NCI-H2227 (cell line): ENCODE data around the gene TBC1D5.

Source experiments
- DNase-seq: peaks from one replicate; lab custom pipeline; 2025; ENCODE audit not compliant: unreplicated experiment; lab: John Stamatoyannopoulos, UW

The TBC1D5 gene

DNA sequence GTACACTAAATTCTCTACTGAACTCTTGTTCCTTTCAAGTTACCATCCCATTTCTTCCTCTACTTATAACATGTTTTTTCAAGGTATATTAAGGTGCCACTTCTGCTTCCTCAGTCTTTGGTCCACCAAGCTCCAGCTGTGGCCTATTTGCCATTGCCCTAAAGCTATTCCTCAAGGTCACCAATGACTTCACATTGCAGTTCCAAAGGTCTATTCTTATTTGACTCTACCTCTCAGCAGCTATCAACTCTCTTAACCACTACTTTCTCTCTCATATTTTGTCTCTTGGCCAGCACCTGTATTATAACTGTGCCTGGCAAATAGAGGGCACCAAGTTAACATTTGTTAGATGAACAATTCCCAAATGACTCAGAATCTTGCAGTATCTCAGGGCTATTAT, 503.0 kb downstream of the TBC1D5 start:
- no peak for DNase-seq

- no peak for DNase-seq
Observed at GRCh38 chr3:17238023-17238422, 504.4 kb downstream of the TBC1D5 start.

GRCh38 chr3:17235310-17235709, 507.1 kb downstream of the TBC1D5 start:
- DNase-seq = no peak

DNA sequence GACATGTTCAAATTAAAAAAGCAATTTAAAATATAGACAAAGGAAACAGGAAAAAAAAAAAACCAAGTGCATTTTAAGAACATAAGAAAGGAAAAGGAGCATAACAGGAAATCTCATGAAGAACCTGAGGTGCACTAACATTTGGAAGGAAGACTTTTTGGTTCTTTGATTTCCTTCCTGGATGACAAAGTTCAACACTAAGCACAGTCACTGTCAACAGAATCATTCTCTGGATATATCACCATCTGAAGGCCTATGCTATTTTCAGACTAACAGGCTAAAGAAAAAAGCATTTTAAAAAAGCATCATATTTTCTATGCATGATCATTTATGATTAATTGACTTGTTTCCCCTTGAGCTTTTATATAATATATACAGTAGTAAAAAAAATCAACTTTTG, 508.0 kb downstream of the TBC1D5 start:
- no peak for DNase-seq

DNA sequence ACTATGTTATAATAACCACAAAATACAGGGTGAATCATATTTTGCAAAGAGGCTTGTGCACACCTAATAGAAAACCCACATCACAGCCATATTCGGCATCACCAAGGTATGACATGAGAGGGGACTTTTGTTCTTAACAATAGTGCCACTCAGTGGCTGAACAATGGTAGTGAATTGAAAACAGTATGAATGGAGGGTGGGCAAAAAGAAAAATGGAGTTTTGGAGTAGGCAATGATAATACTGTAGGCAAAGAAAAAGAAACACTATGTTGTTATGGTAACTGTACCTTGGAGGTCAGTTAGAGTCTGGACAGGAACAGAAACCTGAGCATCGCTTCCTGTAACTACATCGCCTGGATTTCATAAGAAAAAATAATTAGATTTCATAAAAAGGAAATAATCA, 509.0 kb downstream of the TBC1D5 start:
- DNase-seq = peak; percentile 63

GRCh38 chr3:17232442-17232841, 510.0 kb downstream of the TBC1D5 start:
- no peak for DNase-seq

GRCh38 chr3:17231537-17232261, 510.7 kb downstream of the TBC1D5 start:
- DNase-seq = no peak

GRCh38 chr3:17227472-17227871, 515.0 kb downstream of the TBC1D5 start:
- DNase-seq = no peak

DNA sequence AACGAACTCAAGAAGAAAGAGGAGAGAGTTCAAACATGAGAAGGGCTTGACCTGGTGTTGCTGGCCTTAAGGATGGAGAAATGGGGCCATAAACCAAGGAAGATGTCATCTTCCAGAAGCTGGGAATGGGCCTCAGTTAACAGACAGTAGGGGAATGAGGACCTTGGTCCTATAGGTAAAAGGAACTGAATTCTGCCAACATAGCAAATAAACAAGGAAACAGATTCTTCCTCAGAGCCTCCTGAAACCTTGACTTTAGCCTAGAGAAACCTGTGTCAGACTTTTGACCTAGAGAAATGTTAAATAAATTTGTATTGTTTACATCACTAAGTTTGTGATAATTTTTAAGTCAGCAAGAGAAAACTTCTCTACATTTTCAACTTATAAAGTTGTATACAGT, 520.9 kb downstream of the TBC1D5 start:
- DNase-seq = no peak

- no peak for DNase-seq
Observed at GRCh38 chr3:17219593-17219992, 522.8 kb downstream of the TBC1D5 start.

DNA sequence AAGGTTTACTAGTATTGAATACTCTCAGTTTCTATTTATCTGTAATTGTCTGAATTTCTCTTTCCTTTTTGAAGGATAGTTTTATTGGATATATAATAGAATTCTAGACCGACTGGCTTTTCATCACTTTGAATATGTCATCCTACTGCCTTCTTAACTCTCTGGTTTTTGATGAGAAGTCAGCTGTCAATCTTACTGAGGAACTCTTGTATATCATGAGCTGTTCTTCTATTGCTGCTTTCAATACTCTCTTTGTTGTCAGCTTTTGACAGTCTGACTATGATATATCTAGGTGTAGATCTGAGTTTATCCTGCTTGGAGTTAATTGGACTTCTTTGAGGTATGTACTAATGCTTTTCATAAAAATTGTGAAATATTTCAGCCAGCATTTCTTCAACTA, 523.8 kb downstream of the TBC1D5 start:
- DNase-seq = no peak

DNA sequence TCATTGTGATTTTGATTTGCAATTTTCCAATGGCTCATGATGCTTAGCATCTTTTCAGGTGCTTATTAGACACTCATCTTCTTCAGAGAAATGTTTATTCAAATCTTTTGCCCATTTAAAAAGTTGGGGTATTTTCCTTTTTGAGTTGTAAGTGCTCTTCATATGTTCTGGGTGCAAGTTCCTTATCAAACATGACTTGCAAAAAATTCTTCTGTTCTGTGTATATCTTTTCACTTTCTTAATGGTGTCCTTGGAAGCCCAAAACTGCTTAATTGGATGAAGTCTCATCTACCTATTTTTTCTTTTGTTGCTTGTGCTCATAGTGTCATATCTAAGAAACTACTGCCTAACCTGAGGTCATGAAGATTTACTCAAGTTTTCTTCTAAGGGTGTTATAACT, 524.8 kb downstream of the TBC1D5 start:
- no peak for DNase-seq

DNA sequence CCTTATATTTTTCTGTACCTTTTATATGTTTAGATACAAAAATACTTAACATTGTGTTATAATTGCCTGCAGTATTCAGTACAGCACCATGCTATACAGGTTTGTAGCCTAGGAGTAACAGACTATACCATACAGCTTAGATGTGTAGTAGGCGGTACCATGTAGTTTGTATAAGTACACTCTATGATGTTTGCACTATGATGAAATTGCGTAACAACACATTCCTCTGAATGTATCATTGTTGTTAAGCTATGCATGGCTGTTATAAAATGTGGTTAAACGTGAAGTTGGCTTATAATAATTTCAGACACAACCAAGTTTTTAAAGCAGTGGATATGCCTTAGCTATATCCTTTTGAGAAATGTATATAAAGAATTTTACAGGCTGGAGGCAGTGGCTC, 529.3 kb downstream of the TBC1D5 start:
- DNase-seq = no peak

GRCh38 chr3:17207979-17208378, 534.5 kb downstream of the TBC1D5 start:
- DNase-seq = no peak

GRCh38 chr3:17207019-17207418, 535.4 kb downstream of the TBC1D5 start:
- no peak for DNase-seq

GRCh38 chr3:17204049-17204650, 538.3 kb downstream of the TBC1D5 start:
- no peak for DNase-seq

DNA sequence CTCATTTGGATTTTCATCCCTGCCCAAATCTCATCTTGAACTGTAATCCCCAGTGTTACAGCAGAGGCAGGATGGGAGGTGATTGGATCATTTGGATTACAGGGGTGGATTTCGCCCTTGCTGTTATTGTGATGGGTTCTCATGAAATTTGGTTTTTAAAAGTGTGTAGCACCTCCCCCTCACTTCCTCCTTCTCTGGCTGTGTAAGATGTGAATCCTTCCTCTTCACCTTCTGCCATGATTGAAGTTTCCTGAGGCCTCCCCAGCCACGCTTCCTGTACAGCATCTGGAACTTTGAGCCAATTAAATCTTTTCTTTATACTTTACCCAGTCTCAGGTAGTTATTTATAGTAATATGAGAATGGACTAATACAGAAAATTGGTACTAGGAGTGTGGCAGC, 540.9 kb downstream of the TBC1D5 start:
- no peak for DNase-seq

- no peak for DNase-seq
Observed at GRCh38 chr3:17195856-17196604, 546.4 kb downstream of the TBC1D5 start.

DNA sequence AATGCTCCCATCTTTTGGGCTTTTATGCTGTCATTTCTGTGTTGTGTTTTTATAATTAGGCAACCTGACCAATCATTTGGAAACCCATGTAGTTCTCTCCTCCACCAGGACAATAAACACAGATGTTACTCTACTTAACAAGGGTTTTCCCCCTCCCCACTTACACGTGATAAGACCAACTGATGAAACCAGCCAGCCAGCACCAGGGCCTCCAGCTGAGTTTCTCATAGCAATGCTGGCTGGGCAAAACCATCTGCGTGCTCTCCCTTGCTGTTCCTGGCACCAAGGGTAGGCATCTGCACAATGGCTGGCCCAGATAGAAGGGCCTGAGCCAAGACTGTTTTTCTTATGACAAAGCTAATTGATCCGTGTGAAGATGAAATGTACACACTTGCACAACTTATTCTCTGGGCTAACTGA, 547.2 kb downstream of the TBC1D5 start:
- DNase-seq = peak; percentile 3

GRCh38 chr3:17194116-17194515, 548.3 kb downstream of the TBC1D5 start:
- no peak for DNase-seq

DNA sequence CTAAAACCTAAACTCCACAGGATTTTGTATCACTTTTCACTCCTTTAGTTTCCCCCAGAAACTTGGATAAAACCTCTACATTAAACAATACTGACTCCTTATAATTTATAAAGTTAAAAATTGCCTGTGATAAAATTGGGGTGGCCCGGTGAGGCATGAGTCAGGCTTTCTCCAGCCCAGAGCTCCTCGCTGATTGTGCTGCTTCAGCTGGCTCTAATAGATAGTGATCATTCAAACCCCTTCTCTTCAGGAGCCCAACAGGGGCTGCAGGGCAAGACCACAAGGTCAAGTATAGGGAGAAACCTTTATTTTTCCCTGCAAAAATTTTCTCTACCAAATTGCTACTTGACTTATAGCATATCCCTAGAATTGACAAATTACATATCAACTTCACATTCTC, 549.4 kb downstream of the TBC1D5 start:
- no peak for DNase-seq

DNA sequence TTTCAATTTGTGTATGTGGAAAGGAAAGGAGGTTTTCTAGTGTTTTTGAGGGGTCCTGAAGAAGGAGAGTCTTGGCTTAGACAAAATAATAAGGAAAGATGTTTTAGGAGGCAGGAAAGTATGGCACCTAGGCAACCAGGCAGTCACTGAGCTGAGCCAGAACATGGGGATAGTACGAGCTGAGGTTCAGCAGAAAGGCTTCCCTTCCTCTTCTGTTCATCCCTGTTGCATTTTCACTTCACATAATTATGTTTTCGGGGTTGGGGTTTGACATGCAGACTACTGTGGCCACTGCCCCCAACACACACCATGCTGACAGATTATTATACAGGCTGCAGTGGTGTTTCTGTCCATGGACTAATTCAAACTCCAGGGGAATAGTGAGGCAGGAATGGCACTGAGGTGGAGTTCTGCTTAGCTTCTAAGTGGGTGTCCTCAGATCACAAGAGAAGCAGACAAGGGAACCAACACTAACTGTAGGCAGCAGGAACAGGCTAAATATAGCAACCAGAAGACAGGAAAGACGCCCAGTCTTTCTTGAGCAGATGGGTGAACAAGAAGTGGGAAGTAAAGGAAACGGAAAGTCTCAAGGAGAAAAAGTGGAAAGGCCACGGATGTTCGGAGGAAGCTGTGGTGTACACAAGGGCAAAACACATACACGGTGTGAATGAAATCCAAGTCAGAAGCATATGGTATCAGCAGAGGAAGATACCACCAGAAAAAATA, 551.9 kb downstream of the TBC1D5 start:
- no peak for DNase-seq
